CD4-positive, alpha-beta T cell treated with Interleukin-12 subunit alpha and Interleukin-12 subunit beta, for 1 hour (primary cell): Measurements from ENCODE around the gene TRAF5.

Experiments used
- DNase-seq: peaks from one replicate; pipeline ENCODE4 v3.0.0-alpha.2; 2020

Gene TRAF5

DNA sequence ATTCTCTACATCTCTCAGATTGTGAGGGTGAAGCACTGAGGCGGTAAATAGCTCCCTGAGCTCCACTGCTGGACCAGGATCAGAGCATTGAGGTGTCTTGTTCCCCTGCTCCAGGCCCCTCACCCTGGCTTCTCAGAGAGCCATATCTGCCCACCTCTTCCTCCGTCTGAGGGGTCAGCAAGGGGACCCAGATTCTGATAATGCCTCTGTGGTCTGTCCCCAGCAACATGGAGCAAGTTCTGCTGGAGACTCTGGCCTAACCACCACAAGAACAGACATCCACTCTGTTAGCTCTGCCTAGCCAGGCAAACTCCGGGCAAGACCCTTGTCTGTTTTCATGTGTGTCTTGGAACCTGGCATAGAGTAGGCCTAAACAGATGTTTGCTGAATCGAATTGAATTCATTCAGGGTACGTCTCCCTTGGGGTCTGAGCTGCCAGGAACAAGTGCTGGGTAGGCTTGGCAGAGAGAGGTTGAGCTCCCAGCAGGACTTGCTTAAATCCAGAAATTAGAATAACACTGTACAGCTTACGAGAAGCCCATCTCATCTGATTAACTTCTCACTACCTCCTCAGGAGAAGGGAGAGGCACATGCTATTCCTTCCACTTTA, 2.3 kb downstream of the TRAF5 start:
- no peak for DNase-seq

- no peak for DNase-seq
These were observed 3.1 kb downstream of the TRAF5 start for GRCh38 chr1:211329764-211330201.

DNA sequence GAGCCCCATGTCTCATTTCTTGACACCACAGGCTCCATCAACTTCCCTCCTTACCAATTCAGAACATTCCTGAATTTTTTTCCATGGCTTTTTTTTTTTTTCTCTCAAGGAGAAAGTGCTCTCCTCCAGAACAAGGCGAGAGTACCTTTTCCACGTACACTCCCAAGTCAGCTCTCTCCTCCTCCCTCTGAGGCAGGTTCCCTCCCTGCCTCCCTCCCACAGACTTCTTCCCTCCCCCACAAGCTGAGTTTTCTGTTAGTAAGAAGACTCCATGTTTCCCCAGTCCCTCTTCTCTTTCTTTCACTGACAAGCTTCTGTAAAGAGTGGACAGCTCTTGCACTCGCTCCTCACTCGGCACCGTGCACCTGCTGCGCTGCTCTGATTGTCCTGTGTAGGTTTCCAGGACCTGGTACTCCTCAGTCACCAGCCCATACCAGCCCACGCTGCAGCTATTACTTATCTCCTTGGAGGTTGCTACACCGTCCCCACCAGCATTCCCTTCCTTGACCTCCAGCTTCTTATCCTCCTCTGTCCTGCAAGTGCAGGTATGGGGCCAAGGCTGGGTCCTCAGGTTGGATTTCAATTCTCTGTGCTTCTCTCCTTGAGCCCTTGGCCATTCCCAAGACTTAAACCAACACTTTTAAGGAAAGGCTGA, 3.8 kb downstream of the TRAF5 start:
- no peak for DNase-seq

DNA sequence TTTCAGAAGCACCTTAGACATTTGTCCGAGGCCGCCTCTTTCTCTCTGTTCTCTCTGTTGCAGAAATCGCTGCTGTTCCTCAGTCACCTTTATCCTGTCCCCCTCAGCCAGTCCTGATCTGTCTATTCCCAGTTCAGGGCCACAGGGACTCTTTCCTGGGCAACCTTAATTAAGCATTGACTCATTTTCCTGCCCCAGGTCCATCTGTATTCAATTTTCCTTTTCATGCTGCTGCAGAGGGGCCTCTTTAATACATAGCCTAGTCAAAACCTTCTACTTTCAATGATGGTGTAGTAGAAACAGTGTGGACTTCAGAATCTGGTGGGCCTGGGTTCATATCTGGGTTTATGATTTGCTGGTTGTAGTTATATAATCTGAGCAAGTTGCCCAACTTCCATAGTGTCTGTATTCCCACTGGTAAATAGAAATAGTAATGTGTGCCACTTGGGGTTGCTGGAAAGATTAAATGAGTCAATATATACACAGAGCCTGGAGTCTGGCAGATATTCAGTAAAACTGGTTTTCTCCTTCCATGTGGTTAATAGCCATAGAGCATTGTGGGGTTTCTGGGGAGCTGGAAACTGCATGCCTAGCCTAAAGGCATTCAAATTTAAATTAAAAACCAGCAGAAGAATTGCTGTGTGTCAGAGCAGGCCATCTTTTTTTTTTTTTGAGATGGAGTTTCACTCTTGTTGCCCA, 4.5 kb downstream of the TRAF5 start:
- DNase-seq: no peak

- no peak for DNase-seq
These were observed 5.5 kb downstream of the TRAF5 start for GRCh38 chr1:211332036-211332616.

GRCh38 chr1:211332830-211333229, 6.2 kb downstream of the TRAF5 start:
- DNase-seq: no peak

GRCh38 chr1:211333906-211334305, 7.3 kb downstream of the TRAF5 start:
- DNase-seq: no peak

DNA sequence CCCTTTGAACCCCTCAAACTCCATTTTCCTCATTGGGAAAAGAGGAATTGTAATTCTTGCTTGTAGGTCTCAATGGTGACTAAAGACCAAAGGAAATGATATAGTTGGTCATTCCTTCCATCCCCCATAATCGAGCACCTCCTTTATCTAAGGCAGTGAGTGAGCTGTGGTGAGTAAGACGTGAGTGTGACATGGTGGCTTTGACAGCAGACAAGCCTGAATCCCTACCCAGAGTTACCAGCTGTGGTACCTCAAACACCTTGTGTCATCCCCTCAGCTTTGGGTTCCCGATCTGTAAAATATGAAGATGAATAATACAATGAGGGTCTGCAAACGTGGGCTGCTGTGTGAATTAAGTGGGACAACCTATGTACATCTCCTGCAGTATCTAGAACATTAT, 8.4 kb downstream of the TRAF5 start:
- DNase-seq: no peak

DNA sequence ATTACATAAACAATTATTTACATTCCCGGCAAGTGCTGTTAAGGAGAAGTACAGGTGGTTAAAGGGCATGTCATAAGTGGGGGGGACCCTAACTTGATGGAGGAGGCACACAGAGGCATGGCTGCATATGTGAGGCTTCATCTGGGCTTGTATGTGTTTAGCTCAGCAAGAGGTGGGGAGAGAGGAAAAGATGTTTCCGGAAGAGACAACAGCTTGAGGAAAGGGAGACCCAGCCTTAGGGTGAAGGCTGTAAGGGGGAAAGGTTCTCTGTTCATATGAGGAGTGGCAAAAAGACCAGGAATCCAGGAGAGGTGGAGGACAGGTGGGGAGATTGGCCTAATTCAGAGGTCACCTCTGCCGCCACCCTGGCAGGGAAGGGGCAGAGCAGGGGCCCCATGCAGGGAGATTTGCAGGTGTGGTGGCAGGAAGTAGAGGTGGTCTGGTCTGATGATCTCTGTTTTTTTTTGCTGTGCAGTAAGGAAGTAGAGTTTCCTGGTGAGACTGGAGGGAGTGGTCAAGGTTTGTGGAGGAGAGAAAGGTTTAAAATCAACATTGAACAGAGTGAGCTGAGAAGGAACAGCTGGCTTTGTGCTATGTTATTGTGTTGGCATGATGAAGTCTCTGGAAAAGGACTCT, 9.0 kb downstream of the TRAF5 start:
- peak; percentile 42 for DNase-seq

GRCh38 chr1:211336161-211336560, 9.5 kb downstream of the TRAF5 start:
- DNase-seq: no peak

GRCh38 chr1:211336775-211337174, 10.1 kb downstream of the TRAF5 start:
- DNase-seq: no peak

- no peak for DNase-seq
These were observed 11.0 kb downstream of the TRAF5 start for GRCh38 chr1:211337430-211338223.

DNA sequence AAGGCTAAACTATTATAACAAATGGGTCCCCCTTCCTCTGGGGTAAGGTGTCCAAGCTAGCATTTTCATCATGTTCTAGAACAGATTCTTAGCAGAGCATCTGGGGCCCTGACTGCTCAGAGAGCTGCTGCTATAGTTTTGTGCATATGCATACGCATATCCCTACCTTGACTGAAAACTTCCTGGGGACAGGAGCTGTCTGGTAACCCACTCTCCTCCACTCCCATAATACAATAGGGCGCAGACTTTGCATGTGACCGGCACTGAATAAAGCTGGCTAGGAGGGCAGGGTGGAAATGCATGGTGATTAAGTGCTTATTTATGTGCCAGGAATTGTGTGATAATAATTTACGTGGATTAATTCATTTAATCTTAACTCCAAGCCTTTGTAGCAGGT, 11.6 kb downstream of the TRAF5 start:
- DNase-seq: no peak

DNA sequence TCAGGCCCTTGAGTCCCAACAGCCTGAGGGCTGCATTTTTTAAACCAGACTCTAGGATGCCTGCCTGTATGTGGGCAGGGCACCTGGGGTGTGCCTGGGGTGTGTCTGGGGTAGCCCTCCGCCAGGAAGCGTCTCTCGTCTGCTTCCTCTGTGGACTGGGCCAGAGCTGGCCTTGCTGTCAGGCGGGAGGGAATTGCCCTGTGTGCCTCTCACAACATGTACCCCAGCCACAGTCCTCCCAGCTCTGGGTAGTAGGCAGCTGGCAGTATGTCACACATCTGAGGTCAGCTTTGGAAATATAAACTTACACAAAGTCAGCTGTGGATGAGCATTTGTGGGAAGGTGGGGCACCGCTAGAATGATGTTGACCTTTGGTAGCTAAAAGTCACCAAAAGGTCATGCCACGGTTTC, 13.0 kb downstream of the TRAF5 start:
- no peak for DNase-seq

- DNase-seq: no peak
These were observed 14.2 kb downstream of the TRAF5 start for GRCh38 chr1:211340622-211341507.

DNA sequence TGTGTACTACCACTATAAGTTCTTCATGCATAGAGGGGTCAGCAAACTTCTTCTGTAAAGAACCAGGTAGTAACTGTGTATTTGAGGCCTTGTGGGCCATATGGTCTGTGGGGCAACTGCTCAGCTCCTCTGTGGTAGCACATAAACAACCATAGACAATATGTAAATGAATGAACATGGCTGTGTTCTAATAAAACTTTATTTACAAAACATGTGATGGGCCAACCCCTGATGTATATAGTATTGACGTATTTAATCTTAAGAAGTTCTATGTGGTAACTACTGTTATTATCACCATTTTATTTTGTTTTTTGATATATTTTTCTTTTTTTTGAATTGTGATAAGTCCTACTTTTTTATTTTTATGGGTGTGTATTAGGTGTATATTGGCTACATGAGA, 15.4 kb downstream of the TRAF5 start:
- no peak for DNase-seq

- no peak for DNase-seq
These were observed 17.0 kb downstream of the TRAF5 start for GRCh38 chr1:211343607-211344006.

GRCh38 chr1:211344152-211344618, 17.6 kb downstream of the TRAF5 start:
- no peak for DNase-seq

DNA sequence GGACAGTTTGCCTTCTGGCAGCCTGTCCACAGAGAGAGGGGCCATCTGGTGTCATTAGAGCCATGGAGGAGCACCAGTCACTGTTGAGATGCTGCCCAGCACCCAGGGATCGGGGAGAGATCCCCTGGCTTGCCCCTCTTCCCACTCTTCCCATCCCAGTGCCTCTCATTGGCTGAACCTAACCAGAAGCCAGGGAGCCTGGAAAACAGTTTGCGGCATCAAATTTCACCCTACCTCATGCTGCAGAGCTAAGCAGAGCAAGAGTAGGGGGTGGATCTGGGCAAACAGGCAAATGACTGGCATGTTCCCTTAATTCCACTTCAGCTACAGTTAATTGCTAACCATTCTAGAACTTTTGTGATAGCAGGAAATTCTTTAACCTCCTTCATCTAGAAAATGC, 19.1 kb downstream of the TRAF5 start:
- no peak for DNase-seq

DNA sequence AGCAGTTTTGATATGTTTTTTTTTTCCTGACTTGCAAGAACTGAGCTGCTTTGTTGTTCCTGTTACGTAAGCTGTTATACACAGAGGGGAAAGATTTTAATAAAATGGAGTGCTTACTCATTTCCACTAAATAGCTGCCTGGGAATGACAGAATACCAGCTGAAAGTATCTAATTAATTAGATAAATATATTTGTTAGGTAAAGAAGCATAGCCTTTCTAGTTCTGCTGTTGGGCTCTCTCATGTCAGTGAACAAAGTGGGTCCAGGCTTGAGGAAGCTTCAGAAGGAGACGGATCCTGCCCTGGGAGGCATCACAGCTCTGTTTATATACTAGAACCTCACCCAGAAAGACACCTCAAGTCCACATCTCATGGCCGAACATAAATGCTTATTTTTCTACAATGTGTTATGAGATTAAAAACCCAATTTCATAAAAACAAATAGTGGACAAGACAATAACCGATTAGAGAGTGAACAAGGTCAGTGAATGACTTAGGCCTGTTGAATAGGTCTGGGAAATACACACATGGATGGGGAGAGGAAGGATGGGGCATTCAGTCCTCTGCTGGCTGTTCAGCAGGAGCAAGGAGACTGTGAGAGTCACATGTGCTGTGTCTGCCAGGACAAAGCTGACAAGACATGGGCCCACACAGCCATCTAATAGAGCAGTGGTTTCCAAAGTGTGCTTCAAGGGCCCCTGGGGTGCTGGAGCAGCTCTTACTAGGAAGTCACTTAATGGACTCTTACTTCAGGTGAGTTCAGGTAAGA, 20.6 kb downstream of the TRAF5 start:
- DNase-seq: no peak

GRCh38 chr1:211348547-211348946, 21.9 kb downstream of the TRAF5 start:
- no peak for DNase-seq
